Suppressor macrophage treated with lipopolysaccharide for 4 hours (primary cell): Measurements from ENCODE around the gene AP2S1.

ENCODE experiments used
- DNase-seq: peaks from one replicate; pipeline ENCODE4 v3.0.0-alpha.2; 2020

AP2S1 gene

DNA sequence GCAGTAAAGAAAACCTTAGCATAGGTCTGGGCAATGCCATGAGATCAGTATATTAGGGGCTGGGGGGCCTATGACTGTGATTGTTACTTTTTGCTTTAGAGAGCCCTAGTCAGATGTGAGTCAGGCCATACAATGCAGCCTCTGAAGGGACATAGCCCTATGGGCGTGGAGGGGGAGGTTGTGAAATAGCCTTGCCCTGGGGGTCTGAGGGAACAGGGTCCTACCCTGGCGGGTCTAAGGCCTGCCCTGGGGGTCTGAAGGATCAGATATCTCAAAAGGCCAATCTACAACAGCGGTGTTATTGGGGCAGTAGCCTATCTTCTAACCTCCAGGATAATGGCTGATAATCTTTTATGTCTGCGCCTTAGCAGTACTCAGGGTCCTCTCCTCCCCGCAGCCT lies 48.5 kb downstream of the AP2S1 start:
- no peak for DNase-seq

DNA sequence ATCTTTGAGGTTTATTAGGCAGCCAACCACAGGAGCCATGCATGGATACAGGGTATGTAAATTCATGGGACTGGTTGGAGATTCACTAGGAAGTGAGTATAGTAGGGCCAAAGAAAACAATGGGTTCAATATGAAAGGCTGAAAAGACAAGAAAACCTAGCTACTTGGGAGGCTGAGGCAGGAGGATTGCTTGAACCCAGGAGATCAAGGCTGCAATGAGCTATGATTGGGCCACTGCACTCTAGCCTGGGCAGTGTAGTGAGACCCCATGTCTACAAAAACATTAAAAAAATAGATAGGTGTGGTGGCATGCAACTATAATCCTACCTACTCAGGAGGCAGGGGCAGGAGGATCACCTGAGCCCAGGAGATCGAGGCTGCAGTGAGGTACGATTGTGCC lies 51.9 kb downstream of the AP2S1 start:
- DNase-seq: no peak

DNA sequence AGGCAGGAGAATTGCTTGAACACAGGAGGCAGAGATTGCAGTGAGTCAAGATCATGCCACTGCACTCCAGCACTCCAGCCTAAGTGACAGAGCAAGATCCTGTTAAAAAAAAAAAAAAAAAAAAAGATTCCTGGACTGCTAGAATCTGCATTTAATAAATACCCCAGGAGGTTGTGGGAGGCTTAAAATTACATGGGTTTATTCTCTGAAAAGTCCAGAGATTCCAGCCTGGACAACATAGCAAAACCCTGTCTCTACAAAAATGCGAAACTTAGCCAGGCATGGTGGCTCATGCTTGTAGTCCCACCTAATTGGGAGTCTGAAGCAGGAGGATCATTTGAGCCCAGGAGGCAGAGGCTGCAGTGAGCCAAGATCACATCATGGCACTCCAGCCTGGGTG lies 52.8 kb downstream of the AP2S1 start:
- DNase-seq: no peak

DNA sequence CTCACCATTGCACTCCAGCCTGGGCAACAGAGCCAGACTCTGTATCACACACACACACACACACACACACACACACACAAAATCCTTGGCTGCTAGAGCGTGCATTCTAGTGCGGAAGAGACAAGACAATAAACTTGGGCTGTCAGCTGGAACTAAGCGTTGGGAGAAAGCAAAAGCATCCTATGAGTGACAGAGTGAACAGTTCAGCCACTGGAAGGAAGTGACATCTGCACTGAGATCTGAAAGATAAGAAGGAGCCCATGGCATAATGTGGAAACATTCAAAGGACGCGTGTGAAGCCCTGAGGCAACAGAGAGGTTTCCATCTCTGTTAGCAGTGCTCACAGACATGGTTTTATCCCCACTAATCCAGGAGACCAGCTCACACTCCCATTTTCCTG lies 58.7 kb downstream of the AP2S1 start:
- DNase-seq: no peak

DNA sequence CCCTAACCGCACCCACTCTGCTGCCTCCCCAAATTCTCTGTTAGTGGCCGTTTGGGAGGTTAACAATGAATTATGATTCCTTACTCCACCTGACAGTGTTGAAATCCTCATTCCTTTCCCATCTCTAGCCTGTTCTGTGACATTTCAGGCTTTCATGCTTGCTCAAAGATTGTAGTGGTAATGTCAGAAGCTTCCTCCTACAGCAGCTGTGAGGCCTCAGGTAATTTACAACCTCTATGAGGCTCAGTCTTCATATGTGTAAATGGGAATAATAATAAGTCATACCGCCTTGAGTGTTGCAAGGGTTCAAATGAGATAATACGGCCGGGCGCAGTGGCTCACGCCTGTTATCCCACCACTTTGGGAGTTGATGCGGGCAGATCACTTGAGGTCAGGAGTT lies 61.3 kb downstream of the AP2S1 start:
- no peak for DNase-seq

DNA sequence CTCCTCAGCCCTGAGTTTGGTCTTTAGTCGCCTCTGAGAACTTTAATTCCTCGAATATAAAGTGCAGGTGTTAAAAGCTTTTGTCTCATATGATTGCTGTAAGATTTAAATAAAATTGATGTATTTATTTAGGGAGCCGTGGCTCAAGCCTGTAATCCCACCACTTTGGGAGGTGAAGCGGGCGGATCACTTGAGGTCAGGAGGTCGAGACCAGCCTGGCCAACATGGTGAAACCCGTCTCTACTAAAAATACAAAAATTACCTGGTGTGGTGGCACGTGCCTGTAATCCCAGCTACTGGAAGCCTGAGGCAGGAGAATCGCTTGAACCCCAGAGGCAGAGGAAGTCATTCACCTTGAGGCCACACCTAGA lies 61.7 kb downstream of the AP2S1 start:
- DNase-seq: no peak

DNA sequence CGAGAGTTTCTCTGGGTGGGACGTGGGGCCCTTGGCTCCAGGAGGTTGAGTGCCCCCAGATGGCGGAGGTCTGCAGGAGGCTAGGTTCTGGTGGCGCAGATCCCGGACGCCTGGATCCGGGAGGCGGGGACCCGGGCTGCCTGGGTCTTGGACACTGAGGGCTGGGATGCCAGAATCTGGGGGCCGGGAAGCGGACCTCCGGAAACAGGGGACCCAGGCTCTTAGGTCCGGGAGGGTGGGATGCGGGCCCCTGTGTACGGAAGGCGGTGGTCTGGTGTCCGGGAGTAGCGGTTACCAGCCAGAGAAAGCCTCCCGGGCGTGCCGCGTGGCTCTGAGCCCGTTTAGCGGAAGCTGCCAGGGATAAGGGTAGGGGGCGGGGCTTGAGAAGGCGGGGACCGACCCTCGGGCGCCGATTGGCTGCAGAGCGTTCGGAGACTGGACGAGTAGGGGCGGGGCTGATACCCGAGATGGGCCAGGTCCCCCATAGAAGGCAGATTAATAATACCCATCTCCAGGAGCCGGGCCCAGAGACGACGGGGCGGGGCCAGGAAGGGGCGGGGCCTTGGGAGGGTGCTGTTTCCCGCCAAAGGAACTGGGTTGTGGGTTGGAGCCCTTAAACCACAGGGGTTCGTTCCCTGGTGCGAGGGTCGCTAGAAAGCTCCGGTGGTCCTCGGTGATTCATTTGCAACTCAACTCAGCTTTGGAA lies 62.2 kb downstream of the AP2S1 start, which contains the start of gene SLC1A5:
TSS of gene SLC1A5 (minus strand) at position 333 of the 706 bp plus-strand sequence. CDS start 629 bp downstream, outside the sequence.
- DNase-seq: peak; percentile 96
